Hepatocyte (in vitro differentiated cells): ENCODE measurements around the gene PDLIM5. TPM values are rescaled to one million over a fixed set of nuclear protein-coding genes. Genes with fewer than 3 reads are reported as not detected.
A peak's percentile ranks its signal among the peaks of the same experiment; 100 is the strongest.

Experiments used
- DNase-seq: peaks from one replicate; pipeline ENCODE4 v3.0.0-alpha.2; 2016; ENCODE audit warnings: low spot score
- H2AFZ ChIP-seq: fragments of 200-600 bp; sonication (generic); 2 replicates; pipeline ENCODE4 v1.6.0; 2016; ENCODE audit warnings: antibody characterized with exemption, mild to moderate bottlenecking
- H3K27ac ChIP-seq: fragments of 200-600 bp; sonication (generic); 2 replicates; pipeline ENCODE4 v1.5.1; 2016; ENCODE audit warnings: mild to moderate bottlenecking
- H3K27me3 ChIP-seq: fragments of 200-600 bp; sonication (generic); 2 replicates; pipeline ENCODE4 v1.6.1; 2016
- H3K36me3 ChIP-seq: fragments of 200-600 bp; sonication (generic); replicated peaks from 2 replicates; pipeline ENCODE4 v1.5.1; 2016; ENCODE audit warnings: low read depth; ENCODE audit not compliant: insufficient read depth
- H3K4me1 ChIP-seq: fragments of 200-600 bp; sonication (generic); 2 replicates; pipeline ENCODE4 v1.5.1; 2016; ENCODE audit warnings: mild to moderate bottlenecking, moderate library complexity; ENCODE audit not compliant: insufficient read depth
- H3K4me2 ChIP-seq: fragments of 200-600 bp; sonication (generic); 2 replicates; pipeline ENCODE4 v1.6.0; 2016
- H3K4me3 ChIP-seq: fragments of 200-600 bp; sonication (generic); 2 replicates; pipeline ENCODE4 v1.5.1; 2016; ENCODE audit warnings: mild to moderate bottlenecking
- H3K79me2 ChIP-seq: fragments of 200-600 bp; sonication (generic); 2 replicates; pipeline ENCODE4 v1.6.0; 2017; ENCODE audit warnings: mild to moderate bottlenecking
- H3K9me2 ChIP-seq: fragments of 200-600 bp; sonication (generic); replicated peaks from 2 replicates; pipeline ENCODE4 v1.6.0; 2017; ENCODE audit warnings: mild to moderate bottlenecking; ENCODE audit not compliant: insufficient read depth
- H3K9me3 ChIP-seq: fragments of 200-600 bp; sonication (generic); 2 replicates; pipeline ENCODE4 v1.5.1; 2016; ENCODE audit warnings: low read depth, mild to moderate bottlenecking
- H4K20me1 ChIP-seq: fragments of 200-600 bp; sonication (generic); 2 replicates; pipeline ENCODE4 v1.6.0; 2016; ENCODE audit warnings: mild to moderate bottlenecking; ENCODE audit not compliant: insufficient read depth, poor library complexity, severe bottlenecking
- CTCF ChIP-seq: fragments of 200-600 bp; sonication (generic); IDR thresholded peaks from 2 replicates; pipeline ENCODE4 v1.5.1; 2016; ENCODE audit warnings: antibody characterized with exemption, mild to moderate bottlenecking; ENCODE audit not compliant: poor library complexity
- EZH2 ChIP-seq: fragments of 200-600 bp; sonication (generic); IDR thresholded peaks from 2 replicates; pipeline ENCODE4 v1.6.1; 2016; ENCODE audit warnings: antibody characterized with exemption, mild to moderate bottlenecking, borderline replicate concordance
- EZH2phosphoT487 ChIP-seq: fragments of 200-600 bp; sonication (generic); IDR thresholded peaks from one replicate; pipeline ENCODE4 v1.6.1; 2018; ENCODE audit warnings: antibody characterized with exemption, mild to moderate bottlenecking, low read depth, moderate library complexity; ENCODE audit not compliant: unreplicated experiment, severe bottlenecking
- WGBS: methylation state at CpG from one replicate; pipeline ENCODE4 v1.1.6; 2016; ENCODE audit warnings: low lambda C conversion rate; ENCODE audit errors: missing lambda C conversion rate; 5-methylcytosine and 5-hydroxymethylcytosine counted together
- polyA plus RNA-seq: library from polyadenylated mRNA; unstranded; fragments of >200 nt; fragmentation: Nextera tagmentation; extraction: Ambion mirVana; gene quantifications from 2 replicates; pipeline ENCODE4 v1.2.1, GENCODE V29; 2016
- total RNA-seq: library from RNA; depleted of rRNA; stranded (reverse); fragments of >200 nt; gene quantifications from 2 replicates; pipeline ENCODE4 v1.2.3, GENCODE V29; 2014

Gene PDLIM5
- total and polyA plus RNA-seq, 2 experiments from 2014 or later: 97.1 to 121 TPM

- H3K9me3 ChIP-seq: no peaks in the 10 kb centered on the region
- TF ChIP-seq CTCF: no peak
- TF ChIP-seq EZH2phosphoT487: no peak
- TF ChIP-seq EZH2: no peak
- H3K4me1 ChIP-seq: no peaks in the 10 kb centered on the region
- H3K79me2 ChIP-seq: peaks cover 51% of the 10 kb centered on the region
- H3K4me3 ChIP-seq: no peak overlapping the region
- H4K20me1 ChIP-seq: no peaks in the 10 kb centered on the region
- no peak overlapping the region for H2AFZ ChIP-seq
- no peak overlapping the region for H3K4me2 ChIP-seq
- H3K36me3 ChIP-seq: no peaks in the 10 kb centered on the region
- no peaks in the 10 kb centered on the region for H3K9me2 ChIP-seq
- no peak for DNase-seq
- no peak overlapping the region for H3K27ac ChIP-seq
- H3K27me3 ChIP-seq: no peaks in the 10 kb centered on the region
- WGBS: 70% methylated on average over 2 of the region's 2 CpGs
Observed at GRCh38 chr4:94545296-94545695, 93.6 kb downstream of the PDLIM5 start.

- TF ChIP-seq CTCF: no peak
- TF ChIP-seq EZH2: no peak
- TF ChIP-seq EZH2phosphoT487: no peak
- Histone ChIP-seq H3K4me3 (no peak overlapping the region), H3K9me3 (no peaks in the 10 kb centered on the region), H4K20me1 (no peaks in the 10 kb centered on the region), H3K27ac (no peak overlapping the region), H3K4me1 (no peaks in the 10 kb centered on the region), H3K27me3 (no peaks in the 10 kb centered on the region), H3K79me2 (peaks cover 58% of the 10 kb centered on the region), H3K4me2 (no peak overlapping the region), H2AFZ (no peak overlapping the region), H3K9me2 (no peaks in the 10 kb centered on the region), H3K36me3 (no peaks in the 10 kb centered on the region)
- 98% methylated on average over 3 of the region's 3 CpGs for WGBS
- no peak for DNase-seq
Observed at GRCh38 chr4:94546949-94547348, 95.2 kb downstream of the PDLIM5 start.

GRCh38 chr4:94548571-94548970, 96.8 kb downstream of the PDLIM5 start:
- peak overlapping the region; percentile 18 for H3K4me2 ChIP-seq
- H4K20me1 ChIP-seq: no peaks in the 10 kb centered on the region
- no peak for TF ChIP-seq EZH2phosphoT487
- no peak for TF ChIP-seq EZH2
- no peaks in the 10 kb centered on the region for H3K9me2 ChIP-seq
- 61% methylated on average over 1 of the region's 1 CpG for WGBS
- no peaks in the 10 kb centered on the region for H3K36me3 ChIP-seq
- H3K4me3 ChIP-seq: no peak overlapping the region
- H3K4me1 ChIP-seq: no peaks in the 10 kb centered on the region
- H3K27me3 ChIP-seq: no peaks in the 10 kb centered on the region
- no peak overlapping the region for H2AFZ ChIP-seq
- H3K79me2 ChIP-seq: peaks cover 53% of the 10 kb centered on the region
- H3K9me3 ChIP-seq: no peaks in the 10 kb centered on the region
- peak overlapping the region; percentile 84 for H3K27ac ChIP-seq
- DNase-seq: peak; percentile 47

GRCh38 chr4:94550352-94550751, 98.6 kb downstream of the PDLIM5 start:
- H3K79me2 ChIP-seq: peaks cover 50% of the 10 kb centered on the region
- no peak overlapping the region for H3K4me3 ChIP-seq
- no peak overlapping the region for H3K4me2 ChIP-seq
- no peaks in the 10 kb centered on the region for H4K20me1 ChIP-seq
- DNase-seq: no peak
- no peaks in the 10 kb centered on the region for H3K36me3 ChIP-seq
- H3K9me2 ChIP-seq: no peaks in the 10 kb centered on the region
- no peak overlapping the region for H3K27ac ChIP-seq
- no peak for TF ChIP-seq CTCF
- no peak for TF ChIP-seq EZH2
- TF ChIP-seq EZH2phosphoT487: no peak
- H3K9me3 ChIP-seq: no peaks in the 10 kb centered on the region
- H2AFZ ChIP-seq: no peak overlapping the region
- no peaks in the 10 kb centered on the region for H3K4me1 ChIP-seq
- H3K27me3 ChIP-seq: no peaks in the 10 kb centered on the region
- 61% methylated on average over 1 of the region's 1 CpG for WGBS
